ENCODE measurements around the gene MPIG6B.

DNA sequence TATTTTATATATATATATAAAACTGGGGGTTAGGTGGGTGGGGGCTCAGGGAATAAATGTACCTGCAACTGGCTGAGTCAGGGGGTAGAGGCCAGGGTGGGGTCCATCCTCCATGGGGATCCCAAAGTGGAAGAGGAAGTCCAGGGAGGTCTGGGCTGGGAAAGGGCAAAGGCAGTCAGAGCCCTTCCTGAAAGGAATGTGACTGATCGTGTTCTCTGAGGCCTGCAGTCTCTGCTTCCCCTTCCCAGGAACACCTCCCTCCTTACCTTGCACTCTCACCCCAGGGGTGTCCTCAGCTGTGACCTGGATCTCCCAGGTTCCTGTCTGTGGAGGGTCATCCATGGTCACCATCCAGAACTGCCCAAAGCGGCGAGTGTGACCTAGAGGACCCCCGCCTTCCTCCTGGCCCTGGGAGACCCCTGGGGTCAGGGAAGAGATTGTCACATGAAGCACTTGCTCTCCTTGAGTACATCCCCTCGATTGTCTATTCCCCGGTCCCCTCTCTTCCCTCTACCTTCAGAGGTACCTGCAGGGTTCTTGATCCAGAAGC lies 44.0 kb downstream of the MPIG6B start:
- no peak for TF ChIP-seq EZH2 (IDR thresholded peaks at IDR 0.05; ENCODE audit: borderline replicate concordance, low read length)
- TF ChIP-seq, protein P1, sequence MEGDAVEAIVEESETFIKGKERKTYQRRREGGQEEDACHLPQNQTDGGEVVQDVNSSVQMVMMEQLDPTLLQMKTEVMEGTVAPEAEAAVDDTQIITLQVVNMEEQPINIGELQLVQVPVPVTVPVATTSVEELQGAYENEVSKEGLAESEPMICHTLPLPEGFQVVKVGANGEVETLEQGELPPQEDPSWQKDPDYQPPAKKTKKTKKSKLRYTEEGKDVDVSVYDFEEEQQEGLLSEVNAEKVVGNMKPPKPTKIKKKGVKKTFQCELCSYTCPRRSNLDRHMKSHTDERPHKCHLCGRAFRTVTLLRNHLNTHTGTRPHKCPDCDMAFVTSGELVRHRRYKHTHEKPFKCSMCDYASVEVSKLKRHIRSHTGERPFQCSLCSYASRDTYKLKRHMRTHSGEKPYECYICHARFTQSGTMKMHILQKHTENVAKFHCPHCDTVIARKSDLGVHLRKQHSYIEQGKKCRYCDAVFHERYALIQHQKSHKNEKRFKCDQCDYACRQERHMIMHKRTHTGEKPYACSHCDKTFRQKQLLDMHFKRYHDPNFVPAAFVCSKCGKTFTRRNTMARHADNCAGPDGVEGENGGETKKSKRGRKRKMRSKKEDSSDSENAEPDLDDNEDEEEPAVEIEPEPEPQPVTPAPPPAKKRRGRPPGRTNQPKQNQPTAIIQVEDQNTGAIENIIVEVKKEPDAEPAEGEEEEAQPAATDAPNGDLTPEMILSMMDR (IDR thresholded peaks at IDR 0.05; ENCODE audit: low read length) = no peak
